Erythroblast (primary cell): ENCODE measurements around the gene CPLANE1.

Experiments
- GATA1 ChIP-seq: IDR thresholded peaks from 2 replicates; pipeline ENCODE4 v1.6.1; 2011; ENCODE audit warnings: low read depth, mild to moderate bottlenecking, control low read depth, low read length, moderate library complexity
- POLR2A ChIP-seq: IDR thresholded peaks from 2 replicates; pipeline ENCODE4 v1.6.1; 2011; ENCODE audit warnings: mild to moderate bottlenecking, low read length

GRCh38 chr5:37208883-37209797 is 40.0 kb downstream of the CPLANE1 start:
- no peak for TF ChIP-seq POLR2A
- TF ChIP-seq GATA1: no peak
